HG02981 (cell line): ENCODE data around the gene FGF9.
A peak's percentile ranks its signal among the peaks of the same experiment; 100 is the strongest.

Experiments used
- ATAC-seq: cut with Tn5 transposase; IDR thresholded peaks from one replicate; pipeline ENCODE4 v1.9.1; 2021; ENCODE audit warnings: mild to moderate bottlenecking, moderate library complexity; ENCODE audit not compliant: unreplicated experiment

The FGF9 gene

DNA sequence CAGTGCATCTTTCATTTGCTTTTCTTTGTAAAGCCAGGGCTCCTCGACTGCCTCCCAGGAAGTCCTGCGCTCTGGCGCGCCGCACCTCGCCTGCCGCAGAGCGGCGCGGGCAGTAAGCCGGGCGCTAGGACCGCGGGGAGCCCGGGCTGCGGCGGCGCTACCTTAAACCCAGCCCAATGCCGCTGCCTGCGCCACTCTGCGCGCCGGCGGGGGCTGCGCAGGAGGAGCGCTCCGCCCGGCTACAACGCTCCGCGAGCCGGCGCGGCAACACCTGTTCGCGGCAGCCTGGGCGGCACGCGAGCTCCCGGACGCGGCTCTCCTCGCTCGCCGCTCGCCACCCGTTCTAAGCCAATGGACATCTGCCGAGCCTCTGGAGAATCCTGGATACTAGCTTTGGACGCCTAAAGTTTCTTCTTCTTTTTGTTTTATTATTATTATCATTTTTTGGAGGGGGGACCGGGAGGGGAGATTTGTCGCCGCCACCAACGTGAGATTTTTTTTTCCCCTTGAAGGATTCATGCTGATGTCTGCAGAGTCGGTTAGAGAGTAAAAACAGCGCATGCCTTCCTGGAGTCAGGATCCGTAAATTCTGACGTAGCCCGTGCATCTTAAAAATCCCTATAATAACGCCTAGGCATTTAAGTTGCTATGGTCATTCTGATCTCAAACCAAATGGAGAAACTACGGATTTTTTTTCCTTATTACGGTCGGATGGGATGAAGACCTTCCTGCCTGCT is at the start of gene FGF9:
Gene FGF9 (plus strand): TSS at position 191 of the 737 bp plus-strand sequence. CDS start 840 bp downstream, outside the sequence.
- ATAC-seq = peak; percentile 82

GRCh38 chr13:21625366-21625765 is 45.5 kb upstream of the FGF9 start:
- no peak for ATAC-seq

GRCh38 chr13:21632196-21632595 is 38.7 kb upstream of the FGF9 start:
- no peak for ATAC-seq

DNA sequence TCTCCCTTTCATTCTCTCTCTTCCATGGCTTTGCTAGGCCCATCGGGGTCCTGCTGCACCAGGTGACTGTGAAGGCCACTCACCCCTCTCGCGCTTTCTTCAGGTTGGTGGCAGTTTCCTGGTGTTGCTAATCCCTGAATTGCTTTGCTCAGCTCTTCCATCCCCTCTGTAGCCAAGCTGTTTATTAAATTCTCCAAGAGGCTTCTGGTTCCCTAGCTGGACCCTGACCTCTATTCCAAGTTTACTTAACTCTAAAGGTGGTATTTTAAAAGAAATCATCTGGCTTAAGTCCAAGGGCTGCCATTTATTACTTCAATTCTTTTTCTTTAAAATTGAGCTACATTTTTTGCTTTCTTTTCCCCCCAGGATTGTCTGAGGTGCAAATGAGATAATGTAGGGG is 34.2 kb upstream of the FGF9 start:
- no peak for ATAC-seq

DNA sequence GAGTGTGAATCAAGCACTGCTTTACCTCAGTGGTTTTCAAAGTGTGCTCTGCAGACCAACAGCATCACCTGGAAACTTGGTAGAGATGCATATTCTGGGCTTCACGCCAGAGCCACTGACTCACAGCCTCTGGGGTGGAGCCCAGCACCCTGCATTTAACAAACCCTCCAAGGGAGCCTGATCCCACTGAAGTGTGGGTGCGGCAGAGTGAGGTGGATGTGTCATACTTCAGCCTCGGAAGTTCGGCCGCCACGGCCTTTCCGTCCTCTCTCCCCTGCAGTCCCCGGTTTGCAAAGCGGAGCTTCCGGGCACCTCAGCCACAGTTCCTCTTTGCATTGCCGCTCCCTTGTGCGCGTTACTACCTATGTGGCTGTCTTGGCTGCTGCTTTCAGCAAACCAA is 33.6 kb upstream of the FGF9 start:
- no peak for ATAC-seq

DNA sequence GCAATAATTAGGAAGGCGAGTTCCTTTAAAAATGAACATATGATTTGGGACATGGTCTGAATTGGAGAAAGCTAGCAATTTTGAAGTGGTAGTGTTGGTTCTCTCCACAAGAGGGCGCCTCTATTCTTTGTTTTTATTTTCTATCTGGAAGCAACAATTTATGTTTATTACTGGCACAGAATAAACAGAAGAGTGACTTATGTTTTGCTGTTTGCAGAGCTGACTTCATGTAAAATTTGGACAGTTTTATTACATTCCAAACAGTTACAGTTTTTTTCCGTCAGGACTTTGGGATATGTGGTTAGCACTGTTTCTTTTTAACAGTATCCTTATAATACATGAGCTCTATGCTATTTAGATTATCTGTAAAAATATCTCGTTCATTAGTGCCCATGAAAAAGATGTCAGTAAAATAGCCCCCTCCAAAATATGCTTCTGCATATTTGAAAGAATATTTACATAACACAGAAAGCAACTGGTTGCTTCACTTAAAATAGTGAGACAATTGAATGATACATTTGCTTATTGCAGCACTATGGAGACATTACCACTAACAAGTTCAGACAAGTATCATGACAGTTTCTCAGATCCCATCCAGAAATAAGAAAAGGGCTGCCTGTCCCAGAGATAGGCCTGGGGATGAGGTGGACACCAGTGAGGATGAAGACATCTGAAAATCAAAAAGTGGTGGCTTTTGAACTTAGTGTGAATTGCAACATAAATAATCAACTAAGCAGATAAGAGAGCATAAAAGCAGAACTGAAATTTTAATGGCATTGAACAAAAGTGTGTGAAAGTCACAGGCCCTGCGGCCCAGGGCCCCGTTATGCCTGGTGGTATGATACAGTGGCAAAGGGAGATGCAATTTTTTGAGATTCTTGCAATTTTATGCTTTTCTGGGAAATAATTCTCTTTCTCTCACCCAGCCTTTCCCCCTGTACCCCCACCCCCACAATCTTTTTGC is 32.3 kb upstream of the FGF9 start:
- ATAC-seq = no peak

- no peak for ATAC-seq
Observed at GRCh38 chr13:21639561-21639960, 31.3 kb upstream of the FGF9 start.

DNA sequence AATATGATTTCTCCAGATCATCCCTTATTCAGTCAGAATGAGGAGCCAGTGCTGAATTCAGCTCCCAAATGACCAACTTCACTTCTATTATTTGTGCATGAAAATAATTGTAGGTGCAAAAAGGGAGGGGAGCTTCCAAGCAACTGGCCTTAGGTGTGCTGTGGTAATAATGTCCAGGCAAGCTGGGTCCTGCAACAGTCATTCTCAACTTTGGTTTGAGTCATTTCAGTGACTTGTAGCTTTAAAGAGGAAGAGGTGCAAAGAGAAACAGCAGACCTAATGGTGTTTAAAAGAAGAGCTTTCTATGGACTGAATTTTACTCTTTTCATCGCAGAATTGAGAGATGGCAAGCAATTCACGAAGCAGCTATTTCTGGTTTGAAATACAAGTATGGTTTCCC is 29.2 kb upstream of the FGF9 start:
- ATAC-seq = no peak

DNA sequence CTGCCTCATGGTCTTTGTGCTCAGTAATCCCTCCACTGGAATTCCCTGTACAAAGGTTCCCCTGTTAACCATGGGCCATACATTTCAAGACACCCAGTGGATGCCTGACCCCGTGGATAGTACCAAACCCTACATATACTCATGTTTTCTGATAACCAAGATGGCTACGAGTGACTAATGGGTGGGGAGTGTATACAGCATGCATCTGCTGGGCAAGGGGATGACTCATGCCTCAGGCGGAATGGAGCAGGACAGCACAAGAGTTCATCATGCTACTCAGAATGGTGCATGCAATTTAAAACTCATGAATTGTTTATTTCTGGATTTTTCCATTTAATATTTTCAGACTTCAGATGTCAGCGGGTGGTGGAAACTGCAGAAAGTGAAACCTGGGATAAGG is 13.3 kb upstream of the FGF9 start:
- no peak for ATAC-seq

DNA sequence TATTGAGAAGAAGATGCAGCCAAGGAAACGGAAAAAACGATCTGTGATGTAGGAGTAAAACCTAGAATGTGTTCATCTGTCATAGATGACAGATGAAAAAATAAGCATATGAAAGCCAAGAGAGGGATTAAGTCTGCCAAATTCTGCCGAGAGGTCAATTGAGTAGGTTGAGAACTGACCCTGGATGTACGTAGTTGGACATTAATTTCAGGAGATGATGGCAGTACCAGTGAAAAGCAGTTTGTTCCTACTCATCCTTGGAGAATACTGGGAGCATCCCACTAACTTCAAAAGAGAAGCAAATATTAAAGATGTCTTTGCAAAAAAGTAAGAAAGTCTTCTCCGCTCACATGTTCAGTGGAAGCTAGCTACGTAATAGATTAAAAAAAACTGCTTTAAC is 11.8 kb upstream of the FGF9 start:
- no peak for ATAC-seq

GRCh38 chr13:21661097-21661909 is 9.6 kb upstream of the FGF9 start:
- ATAC-seq = no peak

DNA sequence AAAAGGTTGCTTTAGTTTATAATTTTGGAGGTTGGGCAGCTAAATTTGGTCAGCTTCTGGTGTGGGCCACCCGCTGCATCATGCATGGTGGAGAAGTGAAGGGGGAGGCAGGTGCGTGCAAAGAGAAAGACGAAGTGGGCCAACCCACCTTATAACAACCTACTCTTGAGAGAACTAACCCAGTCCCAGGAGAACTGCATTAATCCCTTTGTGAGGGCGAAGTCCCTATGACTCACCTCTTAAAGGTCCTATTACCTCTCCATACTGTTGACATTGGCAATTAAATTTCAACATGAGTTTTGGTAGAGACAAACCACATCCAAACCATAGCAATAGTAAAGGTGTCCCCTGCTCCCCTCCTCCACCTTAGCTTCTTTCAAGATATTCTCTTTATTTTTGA is 7.7 kb upstream of the FGF9 start:
- ATAC-seq = no peak

GRCh38 chr13:21668732-21669275 is 2.1 kb upstream of the FGF9 start:
- no peak for ATAC-seq

- peak; percentile 4 for ATAC-seq
Observed at GRCh38 chr13:21670006-21670882, 629 bp upstream of the FGF9 start.

- ATAC-seq = no peak
Observed at GRCh38 chr13:21671620-21672286, 880 bp downstream of the FGF9 start.

- no peak for ATAC-seq
Observed at GRCh38 chr13:21672287-21672680, 1.4 kb downstream of the FGF9 start.

- no peak for ATAC-seq
Observed at GRCh38 chr13:21672796-21673538, 2.1 kb downstream of the FGF9 start.

DNA sequence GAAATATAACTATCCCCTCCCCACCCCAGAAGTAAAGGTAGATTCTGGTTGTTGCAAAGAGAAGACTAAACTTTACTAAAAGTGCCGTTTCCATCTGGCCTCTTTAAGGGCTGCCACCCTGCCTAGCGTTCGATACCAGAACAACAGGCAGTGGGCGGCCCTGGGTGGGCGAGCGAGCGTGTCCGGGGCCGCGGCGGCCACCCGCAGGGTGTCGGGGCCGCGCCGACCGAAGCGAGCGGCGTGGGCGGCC is 2.6 kb downstream of the FGF9 start:
- no peak for ATAC-seq
